Measurements from ENCODE around the gene NUDT8.

Gene NUDT8

GRCh38 chr11:67629386-67630227, at the start of gene NUDT8:
TSS of gene NUDT8 (minus strand) at chr11:67629937. CDS start at chr11:67629911, 26 bp downstream.
- FAIRE-seq (peak; percentile 98), DNase-seq (ENCODE audit: insufficient read length, low spot score) (peak; percentile 93)

DNA sequence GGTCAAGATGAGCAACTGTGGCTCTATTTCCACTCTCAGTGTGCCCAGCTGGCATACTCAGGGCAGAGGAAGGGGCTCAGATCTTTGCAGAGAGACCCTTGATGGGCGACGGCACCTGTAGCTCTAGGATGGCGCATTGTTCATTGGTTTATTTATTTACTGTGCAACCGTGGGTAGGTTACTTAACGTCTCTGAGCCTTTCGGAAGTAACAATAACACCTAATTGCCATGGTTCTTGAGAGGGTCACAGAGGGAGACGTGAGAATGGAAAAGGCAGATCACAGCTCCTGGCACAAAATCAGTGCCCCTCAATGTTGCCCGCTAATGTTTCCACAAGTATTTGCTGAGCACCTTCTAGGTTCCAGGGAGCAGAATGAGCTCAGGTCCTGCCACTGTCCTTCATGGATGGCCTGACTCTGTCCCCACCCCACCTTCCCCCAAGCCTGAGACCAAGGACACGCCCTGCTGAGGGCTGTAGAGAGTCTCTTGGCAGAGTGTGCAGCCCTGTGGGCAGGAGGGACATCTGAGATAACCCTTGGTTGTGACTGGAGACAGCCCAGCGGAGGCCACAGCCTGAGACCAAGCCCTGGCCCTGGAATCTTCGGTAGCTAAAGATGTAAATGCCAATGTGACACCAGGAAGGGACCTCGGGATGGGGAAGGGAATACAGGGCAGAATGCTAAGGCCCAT, 45.5 kb upstream of the NUDT8 start:
- FAIRE-seq (peak; percentile 76), DNase-seq (ENCODE audit: insufficient read length, low spot score) (no peak)

DNA sequence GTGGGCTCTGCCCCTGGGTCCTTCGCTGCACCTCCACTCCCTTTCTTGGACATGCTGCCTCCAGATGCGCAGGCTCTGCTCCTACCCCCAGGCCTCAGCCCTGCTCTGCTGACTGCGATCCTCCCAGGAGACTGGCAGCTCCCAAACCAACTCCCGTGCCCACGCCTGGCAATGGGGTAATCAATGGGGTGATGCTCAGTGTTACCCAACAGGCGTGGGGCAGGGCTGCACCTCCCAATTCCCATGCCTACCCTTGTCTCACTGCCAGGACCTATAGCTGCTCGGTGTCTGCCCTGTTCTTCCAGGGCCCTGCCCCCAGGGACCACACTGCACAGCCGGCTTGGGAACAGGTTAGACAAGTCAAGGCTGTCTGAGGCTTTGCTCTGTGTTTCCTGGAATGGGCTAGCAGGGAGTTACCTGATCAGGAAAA, 44.7 kb upstream of the NUDT8 start, which contains the start of gene ALDH3B2:
ALDH3B2 (minus strand) TSS at position 182 of the 430 bp plus-strand sequence. CDS start 7,688 bp downstream, outside the sequence.
- FAIRE-seq, result peak; percentile 69
- no peak for DNase-seq (ENCODE audit: insufficient read length, low spot score)

DNA sequence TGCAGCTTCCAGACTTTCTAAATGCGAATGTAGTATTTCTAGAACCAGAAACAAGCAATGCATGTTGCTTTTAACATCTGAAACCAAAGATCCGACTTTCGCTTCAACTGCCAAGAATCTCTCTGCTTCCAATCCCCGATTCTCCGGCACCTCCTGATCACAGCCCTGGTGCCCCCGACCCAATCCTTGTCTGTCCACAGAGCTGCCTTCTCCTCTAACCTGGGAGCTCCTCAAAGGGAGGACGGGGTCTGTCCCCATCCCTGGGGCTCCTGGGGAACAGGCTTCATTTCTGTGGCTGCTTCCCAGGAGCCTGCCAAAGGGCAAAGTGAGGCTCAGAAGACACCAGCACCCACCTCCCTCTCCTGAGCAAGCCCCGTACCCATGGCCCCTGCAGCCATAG, 44.2 kb upstream of the NUDT8 start:
- no peak for FAIRE-seq
- no peak for DNase-seq (ENCODE audit: insufficient read length, low spot score)

GRCh38 chr11:67673358-67673757, 43.6 kb upstream of the NUDT8 start:
- FAIRE-seq (no peak), DNase-seq (ENCODE audit: insufficient read length, low spot score) (no peak)

- no peak for DNase-seq (ENCODE audit: insufficient read length, low spot score)
- no peak for FAIRE-seq
Observed at GRCh38 chr11:67671211-67671520, 41.4 kb upstream of the NUDT8 start.

DNA sequence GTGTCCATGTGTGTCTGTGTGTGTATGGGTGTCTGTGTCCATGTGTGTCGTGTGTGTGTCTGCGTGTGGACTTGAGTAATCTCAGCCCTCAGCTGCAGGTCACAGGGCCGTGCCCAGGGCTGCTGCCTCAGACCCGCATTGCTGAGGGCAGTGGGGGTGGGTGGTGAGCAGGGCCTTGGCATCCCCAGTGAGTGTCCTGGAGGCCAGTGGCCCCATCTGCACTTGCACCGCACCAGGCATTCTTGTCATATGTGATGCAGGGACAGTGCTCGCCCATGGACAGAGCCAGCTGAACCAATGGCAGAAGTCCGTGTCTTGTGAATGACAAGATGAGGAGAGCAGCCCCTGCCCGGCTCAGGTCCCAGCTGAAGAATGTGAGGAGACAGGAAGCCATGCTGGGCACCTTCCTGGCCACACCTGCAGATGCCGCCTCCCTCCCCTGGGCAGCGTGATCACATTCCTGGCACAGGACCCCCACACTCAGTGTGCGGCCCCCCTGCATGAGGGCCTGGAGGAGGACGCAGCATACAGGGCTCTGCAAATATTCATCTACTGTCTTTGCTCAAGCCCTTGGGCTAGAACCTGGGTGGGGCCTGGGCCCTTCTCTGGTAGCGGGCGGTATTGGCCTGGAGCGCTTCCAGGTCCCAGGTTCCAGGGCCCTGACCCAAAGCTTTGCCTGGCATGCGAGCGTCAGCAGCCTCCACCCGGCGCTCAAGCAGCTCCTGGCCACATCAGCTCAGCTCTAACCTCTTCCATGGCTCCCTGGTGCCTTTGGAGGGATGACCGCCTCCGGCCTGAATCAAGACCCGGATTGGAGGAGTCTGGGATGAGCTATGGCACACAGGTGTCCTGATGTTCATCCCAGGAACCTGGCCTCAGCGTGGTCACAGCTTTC, 40.8 kb upstream of the NUDT8 start:
- FAIRE-seq, result no peak

GRCh38 chr11:67668192-67668551, 38.4 kb upstream of the NUDT8 start:
- FAIRE-seq, result no peak
- DNase-seq (ENCODE audit: insufficient read length, low spot score), result no peak

More for the DNA sequence above, 40.8 kb upstream of the NUDT8 start:
- DNase-seq (ENCODE audit: insufficient read length, low spot score), result no peak

DNA sequence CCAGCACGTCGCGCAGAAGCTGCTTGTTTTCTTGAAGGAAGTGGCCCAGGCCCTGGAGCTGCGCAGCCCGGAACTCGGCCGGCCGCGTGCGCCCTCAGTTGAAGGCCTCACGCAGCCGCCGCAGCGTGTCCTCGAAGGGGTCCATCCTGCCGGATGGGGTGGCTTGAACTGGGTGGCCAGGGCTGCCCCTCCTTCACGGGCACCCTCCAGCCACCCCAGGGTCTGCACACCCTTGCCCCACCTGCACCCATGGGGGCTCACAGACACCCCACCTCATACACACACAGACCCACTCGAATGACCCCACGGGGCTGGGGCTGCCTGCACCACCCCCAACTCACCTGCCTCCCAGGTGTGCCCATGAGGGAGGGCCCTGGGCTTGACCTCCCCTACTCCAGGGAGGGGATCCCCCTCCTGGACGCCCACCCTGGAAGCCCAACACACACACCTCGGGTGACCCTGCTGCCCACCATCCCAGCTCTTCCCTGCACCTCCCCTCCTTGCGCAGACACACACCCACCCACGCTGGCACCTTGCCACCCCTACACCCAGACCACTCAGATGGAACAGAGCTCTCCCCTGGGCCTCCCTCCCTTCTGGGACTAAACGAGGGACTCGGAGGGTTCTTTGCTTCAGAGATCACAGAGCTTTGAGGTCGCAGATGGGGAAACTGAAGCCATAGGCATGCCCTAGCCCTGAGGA, 37.9 kb upstream of the NUDT8 start:
- DNase-seq (ENCODE audit: insufficient read length, low spot score), result no peak

DNA sequence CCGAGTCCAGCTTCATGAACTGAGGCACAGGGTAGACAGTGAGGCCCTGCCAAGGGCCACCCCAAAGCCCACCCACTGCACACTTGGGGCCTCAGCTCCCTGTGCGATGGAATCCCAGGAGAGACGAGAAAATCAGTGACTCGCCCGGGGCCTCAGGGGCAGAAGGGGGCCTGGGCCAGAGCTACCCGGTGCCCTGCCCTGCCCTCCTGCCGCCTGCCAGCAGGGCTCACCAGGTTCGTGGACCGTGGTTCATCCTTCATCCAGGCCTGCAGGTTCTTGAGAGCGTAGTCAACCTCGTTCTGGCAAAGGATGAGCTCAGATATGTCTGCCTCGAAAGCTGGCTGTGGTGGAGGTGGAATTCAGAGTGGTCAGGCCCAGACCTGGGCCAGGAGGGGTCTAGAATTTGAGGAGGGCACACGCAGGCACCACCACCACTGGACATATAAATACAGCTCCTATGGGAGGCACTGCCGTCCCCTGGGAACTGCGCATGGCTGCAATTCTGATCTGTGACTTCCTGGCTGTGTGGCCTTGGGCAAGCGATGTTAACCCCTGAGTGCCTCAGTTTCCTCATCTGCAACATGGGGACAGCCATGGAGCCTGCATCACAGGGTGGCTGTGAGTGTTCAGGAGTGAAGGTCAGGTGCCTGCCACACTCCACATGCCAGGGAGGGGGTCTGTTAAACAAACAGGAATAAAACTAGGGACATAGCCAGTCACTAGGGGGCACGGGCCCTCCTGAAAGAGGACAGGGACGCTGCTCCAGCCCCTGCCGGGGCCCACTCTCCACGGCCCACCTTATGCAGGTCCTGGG, 37.1 kb upstream of the NUDT8 start:
- DNase-seq (ENCODE audit: insufficient read length, low spot score) (no peak), FAIRE-seq (peak; percentile 60)

More for the DNA sequence above, 37.9 kb upstream of the NUDT8 start:
- no peak for FAIRE-seq

- DNase-seq (ENCODE audit: insufficient read length, low spot score) (no peak), FAIRE-seq (no peak)
Observed at GRCh38 chr11:67666303-67666645, 36.5 kb upstream of the NUDT8 start.

GRCh38 chr11:67665541-67666302, 36.0 kb upstream of the NUDT8 start:
- peak; percentile 16 for FAIRE-seq

DNA sequence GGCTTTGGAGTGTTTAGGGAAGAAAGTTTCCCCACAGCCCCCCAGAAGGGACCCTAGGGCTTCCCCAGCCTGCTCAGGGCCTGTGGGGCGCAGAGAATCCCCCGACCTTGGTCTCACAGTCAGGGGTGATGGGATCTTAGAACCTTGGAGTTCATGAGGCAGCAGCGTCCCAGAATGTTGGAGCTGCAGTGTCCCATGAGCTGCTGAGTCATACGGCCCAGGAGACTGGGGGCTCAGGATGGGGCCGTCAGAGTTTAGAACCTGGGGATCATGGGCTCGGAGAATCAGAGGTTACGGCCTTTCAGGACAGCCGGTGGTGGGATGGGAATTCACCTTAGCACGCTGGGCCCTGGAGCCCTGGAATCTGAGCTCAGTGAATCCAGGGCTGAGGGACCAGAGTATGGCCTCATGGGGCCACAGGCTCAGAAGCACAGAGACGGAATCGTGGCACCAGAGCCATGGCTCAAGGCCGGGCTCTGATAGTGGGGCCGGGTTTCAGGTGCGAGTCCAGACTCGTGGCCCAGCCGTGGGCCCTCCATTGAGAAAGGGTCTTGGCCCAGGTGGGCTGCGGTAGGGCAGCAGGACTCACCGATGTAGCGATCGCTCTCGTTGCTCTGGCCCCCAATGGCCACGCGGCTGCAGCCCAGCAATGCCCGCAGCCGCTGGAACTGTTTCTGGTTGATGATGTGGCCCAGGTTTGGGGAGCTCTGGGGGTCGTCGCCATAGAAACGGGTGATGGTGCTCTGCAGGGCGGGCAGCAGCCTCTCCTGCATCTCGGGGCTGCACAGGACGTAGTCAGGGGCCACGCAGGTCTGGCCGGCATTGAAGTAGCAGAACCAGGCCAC, 35.2 kb upstream of the NUDT8 start:
- DNase-seq (ENCODE audit: insufficient read length, low spot score), result no peak
- no peak for FAIRE-seq

More at GRCh38 chr11:67665541-67666302, 36.0 kb upstream of the NUDT8 start:
- no peak for DNase-seq (ENCODE audit: insufficient read length, low spot score)

DNA sequence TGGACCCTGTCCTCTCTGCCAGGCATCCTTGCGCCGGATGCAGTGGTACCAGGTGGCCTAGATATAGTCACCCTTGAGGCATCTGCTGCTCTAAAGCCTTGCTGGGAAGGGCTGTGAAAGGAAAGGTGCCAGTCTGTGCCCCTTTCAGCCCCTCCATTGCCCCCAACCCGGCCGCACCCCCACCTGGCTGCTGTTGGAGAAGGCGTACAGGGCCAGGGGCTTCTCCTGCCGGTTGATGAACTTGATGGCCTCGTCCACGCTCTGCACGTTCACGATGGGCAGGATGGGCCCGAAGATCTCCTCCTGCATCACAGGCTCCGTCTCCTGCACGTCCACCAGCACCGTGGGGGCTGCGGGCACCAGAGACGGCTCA, 34.5 kb upstream of the NUDT8 start:
- no peak for DNase-seq (ENCODE audit: insufficient read length, low spot score)
- FAIRE-seq, result peak; percentile 51

GRCh38 chr11:67663532-67664212, 33.9 kb upstream of the NUDT8 start:
- no peak for DNase-seq (ENCODE audit: insufficient read length, low spot score)
- FAIRE-seq, result no peak

GRCh38 chr11:67662835-67663531, 33.2 kb upstream of the NUDT8 start:
- no peak for DNase-seq (ENCODE audit: insufficient read length, low spot score)
- FAIRE-seq, result no peak
